Parathyroid adenoma (tissue), 2 donors: Measurements from ENCODE around the gene EHD1.

ENCODE experiments used
- H2AFZ ChIP-seq: fragments of 300-600 bp; sonication (generic); one replicate; pipeline ENCODE4 v1.7.0; 2017; ENCODE audit warnings: antibody characterized with exemption, mild to moderate bottlenecking
- H3K27ac ChIP-seq: fragments of 300-600 bp; sonication (generic); one replicate; pipeline ENCODE4 v1.7.0; 2017
- H3K27me3 ChIP-seq: fragments of 300-600 bp; sonication (generic); one replicate; pipeline ENCODE4 v1.7.0; 2017; ENCODE audit warnings: low read length; ENCODE audit not compliant: control insufficient read depth, insufficient read depth
- H3K36me3 ChIP-seq: fragments of 300-600 bp; sonication (generic); one replicate; pipeline ENCODE4 v1.7.0; 2017; ENCODE audit warnings: low read length; ENCODE audit not compliant: control insufficient read depth, insufficient read depth
- H3K4me1 ChIP-seq: fragments of 300-600 bp; sonication (generic); one replicate; pipeline ENCODE4 v1.7.0; 2017; ENCODE audit warnings: control low read depth
- H3K4me2 ChIP-seq: fragments of 300-600 bp; sonication (generic); one replicate; pipeline ENCODE4 v1.7.0; 2017; ENCODE audit warnings: low read length
- H3K4me3 ChIP-seq: fragments of 300-600 bp; sonication (generic); one replicate; pipeline ENCODE4 v1.7.0; 2017; ENCODE audit warnings: low read depth, low read length
- H3K79me2 ChIP-seq: fragments of 300-600 bp; sonication (generic); one replicate; pipeline ENCODE4 v1.7.0; 2017; ENCODE audit warnings: control low read depth
- H3K9ac ChIP-seq: fragments of 300-600 bp; sonication (generic); one replicate; pipeline ENCODE4 v1.7.0; 2017; ENCODE audit warnings: mild to moderate bottlenecking
- H3K9me3 ChIP-seq: fragments of 300-600 bp; sonication (generic); one replicate; pipeline ENCODE4 v1.7.0; 2017; ENCODE audit warnings: low read length; ENCODE audit not compliant: control insufficient read depth
- TF ChIP-seq, protein P1 (sequence below): fragments of 300-600 bp; sonication (generic); IDR thresholded peaks from one replicate; pipeline ENCODE4 v1.7.0; 2017; ENCODE audit warnings: antibody characterized with exemption, mild to moderate bottlenecking
- donor health status: primary hyperparathyroidism.

The EHD1 gene

DNA sequence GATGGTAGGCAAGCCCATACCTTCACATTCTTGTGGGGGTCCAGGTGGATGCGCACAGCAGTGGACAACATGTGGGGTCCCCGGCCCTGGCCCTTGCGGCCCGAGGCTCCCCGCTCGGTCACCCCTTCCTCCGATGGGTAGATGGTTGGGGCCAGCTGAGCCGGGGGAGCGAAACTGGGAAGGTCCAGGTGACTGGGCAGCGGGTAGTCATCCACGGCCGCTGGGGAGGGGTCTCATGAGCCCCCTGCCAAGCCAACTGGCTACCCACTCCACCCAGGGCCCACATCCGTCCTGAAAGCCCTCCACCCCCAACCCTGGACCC, 27.9 kb upstream of the EHD1 start:
- Histone ChIP-seq H3K27ac (no peak overlapping the region), H3K4me3 (no peak overlapping the region), H3K27me3 (no peaks in the 10 kb centered on the region), H3K79me2 (no peaks in the 10 kb centered on the region), H3K4me1 (no peaks in the 10 kb centered on the region), H3K36me3 (no peaks in the 10 kb centered on the region), H3K4me2 (no peak overlapping the region), H2AFZ (no peak overlapping the region), H3K9ac (no peak overlapping the region), H3K9me3 (no peaks in the 10 kb centered on the region)
- TF ChIP-seq, protein P1, sequence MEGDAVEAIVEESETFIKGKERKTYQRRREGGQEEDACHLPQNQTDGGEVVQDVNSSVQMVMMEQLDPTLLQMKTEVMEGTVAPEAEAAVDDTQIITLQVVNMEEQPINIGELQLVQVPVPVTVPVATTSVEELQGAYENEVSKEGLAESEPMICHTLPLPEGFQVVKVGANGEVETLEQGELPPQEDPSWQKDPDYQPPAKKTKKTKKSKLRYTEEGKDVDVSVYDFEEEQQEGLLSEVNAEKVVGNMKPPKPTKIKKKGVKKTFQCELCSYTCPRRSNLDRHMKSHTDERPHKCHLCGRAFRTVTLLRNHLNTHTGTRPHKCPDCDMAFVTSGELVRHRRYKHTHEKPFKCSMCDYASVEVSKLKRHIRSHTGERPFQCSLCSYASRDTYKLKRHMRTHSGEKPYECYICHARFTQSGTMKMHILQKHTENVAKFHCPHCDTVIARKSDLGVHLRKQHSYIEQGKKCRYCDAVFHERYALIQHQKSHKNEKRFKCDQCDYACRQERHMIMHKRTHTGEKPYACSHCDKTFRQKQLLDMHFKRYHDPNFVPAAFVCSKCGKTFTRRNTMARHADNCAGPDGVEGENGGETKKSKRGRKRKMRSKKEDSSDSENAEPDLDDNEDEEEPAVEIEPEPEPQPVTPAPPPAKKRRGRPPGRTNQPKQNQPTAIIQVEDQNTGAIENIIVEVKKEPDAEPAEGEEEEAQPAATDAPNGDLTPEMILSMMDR = no peak

DNA sequence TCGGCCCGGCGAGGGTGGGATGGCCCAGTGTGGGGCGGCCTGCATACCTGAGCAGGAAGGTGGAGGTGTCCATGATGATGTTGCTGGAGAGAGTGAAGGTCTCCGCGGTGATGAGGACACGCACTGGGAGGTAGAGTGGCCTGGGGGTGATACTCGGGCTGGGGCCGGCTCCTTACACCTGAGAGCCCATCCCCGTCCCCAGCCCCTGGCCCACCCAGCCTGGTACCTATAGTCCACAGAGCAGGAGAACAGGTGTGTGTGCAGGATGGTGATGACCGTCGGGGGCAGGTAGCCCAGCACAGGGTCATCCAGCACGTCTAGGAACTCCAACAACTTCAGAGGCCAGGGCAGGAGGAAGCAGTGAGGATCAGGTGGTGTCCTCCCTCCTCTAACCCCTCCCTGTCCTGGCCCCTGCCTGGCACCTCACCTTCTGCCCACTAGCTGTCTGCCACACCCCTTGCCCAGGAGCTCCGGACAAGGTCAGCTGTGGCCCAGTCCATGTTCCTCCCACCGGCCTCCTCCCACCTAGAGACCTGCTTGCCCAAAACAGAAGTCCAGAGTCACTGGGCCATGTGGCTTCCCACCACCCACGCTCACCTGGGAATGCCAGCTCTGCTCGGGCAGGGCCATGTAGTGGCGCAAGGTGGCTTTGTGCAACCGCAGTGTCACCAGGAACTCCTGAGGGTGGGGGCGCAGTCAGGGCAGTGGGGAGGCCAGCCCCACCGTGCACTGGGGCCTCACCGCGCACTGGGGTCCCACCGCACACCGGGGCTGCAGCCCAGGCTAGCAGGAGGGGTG, 27.3 kb upstream of the EHD1 start:
- no peak overlapping the region for H2AFZ ChIP-seq
- H3K4me2 ChIP-seq = no peak overlapping the region
- no peak overlapping the region for H3K4me3 ChIP-seq
- H3K27ac ChIP-seq = no peak overlapping the region
- no peaks in the 10 kb centered on the region for H3K36me3 ChIP-seq
- TF ChIP-seq, protein P1 = no peak
- H3K9me3 ChIP-seq = no peaks in the 10 kb centered on the region
- no peaks in the 10 kb centered on the region for H3K79me2 ChIP-seq
- H3K4me1 ChIP-seq = no peaks in the 10 kb centered on the region
- no peaks in the 10 kb centered on the region for H3K27me3 ChIP-seq
- H3K9ac ChIP-seq = no peak overlapping the region

- H2AFZ ChIP-seq = no peak overlapping the region
- H3K9ac ChIP-seq = no peak overlapping the region
- no peak overlapping the region for H3K4me2 ChIP-seq
- H3K36me3 ChIP-seq = no peaks in the 10 kb centered on the region
- H3K4me1 ChIP-seq = no peaks in the 10 kb centered on the region
- TF ChIP-seq, protein P1 = no peak
- H3K27ac ChIP-seq = no peak overlapping the region
- no peaks in the 10 kb centered on the region for H3K27me3 ChIP-seq
- no peaks in the 10 kb centered on the region for H3K9me3 ChIP-seq
- H3K79me2 ChIP-seq = no peaks in the 10 kb centered on the region
- no peak overlapping the region for H3K4me3 ChIP-seq
These were observed 24.9 kb upstream of the EHD1 start for GRCh38 chr11:64903291-64903833.

DNA sequence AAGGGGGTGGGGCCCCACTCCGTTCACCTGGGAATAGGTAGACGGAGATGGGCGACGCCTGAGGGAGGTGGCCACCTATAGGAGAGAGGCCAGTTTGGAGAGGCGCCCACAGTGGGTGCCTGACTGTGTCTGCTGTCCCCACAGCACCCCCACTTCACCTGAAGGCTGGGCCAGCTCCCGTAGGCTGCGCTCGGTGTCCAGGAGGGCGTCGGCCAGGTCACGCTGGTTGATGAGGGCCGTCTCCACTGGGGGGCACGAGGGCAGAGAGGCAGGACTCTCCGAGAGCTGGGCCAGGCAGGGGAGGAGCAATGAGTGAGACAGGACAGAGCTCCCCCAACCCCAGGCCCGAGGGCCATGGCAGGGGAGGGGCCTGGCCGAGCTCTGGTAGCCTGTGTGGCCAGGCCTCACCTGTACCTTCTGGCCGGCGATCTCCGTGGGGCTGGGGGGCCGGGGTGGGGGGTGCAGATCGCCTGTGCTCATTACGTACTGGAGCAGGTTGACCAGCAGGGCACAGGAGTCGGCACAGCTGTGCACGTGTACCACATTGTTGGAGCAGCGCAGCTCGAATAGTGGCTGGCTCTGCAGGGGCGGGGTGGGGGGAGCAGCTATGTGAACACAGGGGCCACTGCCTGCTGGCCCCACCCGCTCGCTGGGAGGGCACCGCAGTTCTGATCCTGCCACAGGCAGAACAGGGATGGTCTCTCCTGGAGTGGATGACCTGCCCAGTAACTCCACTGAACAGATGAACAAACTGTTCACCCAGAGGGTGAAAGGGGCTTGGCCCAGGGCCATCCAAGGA, 23.9 kb upstream of the EHD1 start:
- no peaks in the 10 kb centered on the region for H3K36me3 ChIP-seq

More for the DNA sequence above, 23.9 kb upstream of the EHD1 start:
- Histone ChIP-seq H3K4me2 (no peak overlapping the region), H2AFZ (no peak overlapping the region), H3K4me3 (no peak overlapping the region), H3K27me3 (no peaks in the 10 kb centered on the region), H3K4me1 (no peaks in the 10 kb centered on the region), H3K27ac (no peak overlapping the region), H3K9me3 (no peaks in the 10 kb centered on the region), H3K79me2 (no peaks in the 10 kb centered on the region), H3K9ac (no peak overlapping the region)
- TF ChIP-seq, protein P1 = no peak
